GM12878 (cell line): ENCODE measurements around the gene ZNF428. TPM values are rescaled to one million over a fixed set of nuclear protein-coding genes. Genes with fewer than 3 reads are reported as not detected.

Source experiments
- ATAC-seq: fragments of 200-7000 bp; cut with Tn5 transposase; 3 replicates; pipeline ENCODE4 v1.9.1; 2020; ENCODE audit warnings: mild to moderate bottlenecking, moderate library complexity
- Bru-seq: library from RNA; stranded (reverse); fragments of 400-500 nt; gene quantifications from one replicate; lab custom pipeline; 2021; lab: Mats Ljungman, UMichigan
- BruChase-seq, 2 experiments: library from RNA; stranded (reverse); fragments of 400-500 nt; gene quantifications; one replicate each; lab custom pipeline; 2021; lab: Mats Ljungman, UMichigan
- BruUV-seq: library from RNA; stranded (reverse); fragments of 400-500 nt; replicated peaks from 2 replicates; lab custom pipeline; 2021; lab: Mats Ljungman, UMichigan
- CTCF ChIA-PET: fragments of 300-600 bp; sonication (Branson Sonifier 250); formaldehyde crosslinking; extraction: SDS; loops from one replicate; lab custom pipeline; 2021; ENCODE audit warnings: inconsistent platforms; lab: Yijun Ruan, JAX
- POLR2A ChIA-PET: fragments of 350-600 bp; formaldehyde crosslinking; extraction: SDS; loops from one replicate; lab custom pipeline; 2021; ENCODE audit warnings: inconsistent platforms; lab: Charles Lee
- RAD21 ChIA-PET: fragments of 300-600 bp; sonication (Branson Sonifier 250); formaldehyde crosslinking; loops from one replicate; lab custom pipeline; 2023; ENCODE audit warnings: antibody characterized with exemption; ENCODE audit not compliant: unreplicated experiment; lab: Charles Lee
- SMC1A ChIA-PET: fragments of 300-600 bp; sonication (Branson Sonifier 250); formaldehyde crosslinking; loops from one replicate; lab custom pipeline; 2023; ENCODE audit not compliant: unreplicated experiment, uncharacterized antibody; lab: Charles Lee
- DNase-seq: peaks from one replicate; pipeline ENCODE4 v3.0.0-alpha.2; 2011; ENCODE audit warnings: low read depth, low spot score
- FAIRE-seq: peaks from 3 replicates; lab custom pipeline; 2011; peaks lifted over from hg19 to GRCh38; lab: Jason Lieb, UNC
- H2AFZ ChIP-seq: 2 replicates; pipeline ENCODE4 v1.6.0; 2011; ENCODE audit warnings: low read depth, low read length, control low read depth; ENCODE audit not compliant: control insufficient read depth
- H3K27ac ChIP-seq: 2 replicates; pipeline ENCODE4 v1.5.1; 2011; ENCODE audit warnings: control low read depth; ENCODE audit not compliant: control insufficient read depth, insufficient read depth
- H3K27me3 ChIP-seq, 2 experiments: replicated peaks in 1 of 2; 2 replicates each; pipeline versions ENCODE4 v1.6.0 to v1.6.1; 2011; ENCODE audit warnings: low read length in 1 of 2; ENCODE audit not compliant: control insufficient read depth in 2 of 2, insufficient read depth in 2 of 2
- H3K36me3 ChIP-seq, 2 experiments: 2 replicates each; pipeline ENCODE4 v1.5.1; 2011; ENCODE audit warnings: low read length in 1 of 2; ENCODE audit not compliant: control insufficient read depth in 2 of 2, insufficient read depth in 2 of 2
- H3K4me1 ChIP-seq: 2 replicates; pipeline ENCODE4 v1.6.1; 2011; ENCODE audit warnings: mild to moderate bottlenecking, low read length, moderate library complexity, mixed read lengths; ENCODE audit not compliant: control insufficient read depth, insufficient read depth
- H3K4me2 ChIP-seq: 2 replicates; pipeline ENCODE4 v1.6.0; 2011; ENCODE audit warnings: control low read depth; ENCODE audit not compliant: control insufficient read depth, insufficient read depth
- H3K4me3 ChIP-seq: fragments of 200-600 bp; sonication (generic); 2 replicates; pipeline ENCODE4 v1.5.1; 2016
- H3K79me2 ChIP-seq: 2 replicates; pipeline ENCODE4 v1.6.0; 2011; ENCODE audit warnings: low read length; ENCODE audit not compliant: control insufficient read depth, insufficient read depth
- H3K9ac ChIP-seq: 2 replicates; pipeline ENCODE4 v1.8.0; 2011; ENCODE audit warnings: low read length, control low read depth, mixed read lengths; ENCODE audit not compliant: control insufficient read depth, insufficient read depth
- H3K9me3 ChIP-seq: replicated peaks from 3 replicates; pipeline ENCODE4 v1.5.1; 2011; ENCODE audit warnings: mild to moderate bottlenecking, low read length; ENCODE audit not compliant: control insufficient read depth, insufficient read depth
- H4K20me1 ChIP-seq: 2 replicates; pipeline ENCODE4 v1.6.0; 2011; ENCODE audit not compliant: control insufficient read depth, insufficient read depth
- CEBPZ ChIP-seq: fragments of 150-350 bp; IDR thresholded peaks from 2 replicates; pipeline ENCODE4 v1.6.1; 2016; ENCODE audit warnings: low read depth, low read length
- CHD4 ChIP-seq: fragments of 200-600 bp; sonication (generic); IDR thresholded peaks from 2 replicates; pipeline ENCODE4 v1.6.1; 2016; ENCODE audit warnings: mild to moderate bottlenecking
- ESRRA ChIP-seq: IDR thresholded peaks from 2 replicates; pipeline ENCODE4 v1.6.1; 2012; ENCODE audit warnings: mild to moderate bottlenecking, low read length, improper control_type of control experiment
- FOS ChIP-seq: IDR thresholded peaks from 3 replicates; pipeline ENCODE4 v1.6.1; 2011; ENCODE audit warnings: borderline replicate concordance; ENCODE audit not compliant: insufficient read length; ENCODE audit errors: extremely low read depth
- IRF4 ChIP-seq: IDR thresholded peaks from 2 replicates; pipeline ENCODE4 v1.6.1; 2011; ENCODE audit warnings: low read depth, low read length
- ZBTB11 ChIP-seq: fragments of 450-650 bp; formaldehyde crosslinking; IDR thresholded peaks from 2 replicates; pipeline ENCODE4 v1.5.0; 2022; ENCODE audit warnings: mild to moderate bottlenecking, missing genetic modification characterization
- ZNF622 ChIP-seq: fragments of 450-650 bp; IDR thresholded peaks from 2 replicates; pipeline ENCODE4 v1.6.1; 2017; ENCODE audit warnings: mild to moderate bottlenecking, inconsistent platforms
- ZSCAN29 ChIP-seq: fragments of 450-650 bp; IDR thresholded peaks from 2 replicates; pipeline ENCODE4 v1.6.1; 2017; ENCODE audit warnings: mild to moderate bottlenecking, moderate library complexity
- WGBS: methylation state at CpG from one replicate; pipeline ENCODE4 v1.1.6; 2016; ENCODE audit warnings: low lambda C conversion rate; ENCODE audit not compliant: insufficient replicate concordance, insufficient coverage; ENCODE audit errors: missing lambda C conversion rate; 5-methylcytosine and 5-hydroxymethylcytosine counted together
- in situ Hi-C: fragments of 300-500 bp; cut with MboI; formaldehyde crosslinking; loops from 9 replicates; pipeline ENCODE4 v1.14.3; 2018; ENCODE audit warnings: mixed read lengths
- intact Hi-C: fragments of 100-400 bp; cut with micrococcal nuclease; formaldehyde crosslinking; loops from one replicate; pipeline ENCODE4 v1.14.2; 2022; ENCODE audit not compliant: unreplicated experiment
- long read RNA-seq, 2 experiments: library from polyadenylated mRNA; unstranded; transcript quantifications; one replicate each; pipeline ENCODE4 v2.0.0, GENCODE V29; 2019 to 2020
- polyA minus RNA-seq, 3 experiments: library from RNA; depleted of rRNA, polyadenylated mRNA; stranded (reverse); fragments of >200 nt; gene quantifications; 2 replicates each; pipeline ENCODE4 v1.2.3, GENCODE V29; 2011
- polyA plus RNA-seq, 11 experiments: library from polyadenylated mRNA; depleted of rRNA in 4 of 11; unstranded in 6 of 11; stranded (reverse) in 5 of 11; fragments of >200 nt; fragmentation: Nextera tagmentation in 4 of 11; fragmentation: Illumina TruSeq in 1 of 11; extraction: Ambion mirVana in 4 of 11; extraction: Trizol in 1 of 11; gene quantifications; 1 replicate in 1 of 11; 2 replicates in 10 of 11; pipeline versions ENCODE4 v1.2.1 to v1.2.3, GENCODE V29; 2011 to 2016; ENCODE audit warnings: inconsistent platforms in 2 of 11, missing spikeins in 2 of 11, low read depth in 1 of 11
- total RNA-seq, 4 experiments: library from RNA; depleted of rRNA in 3 of 4; stranded (reverse); fragments of >200 nt in 3 of 4; fragmentation: Illumina TruSeq in 1 of 4; extraction: Trizol in 1 of 4; gene quantifications; 2 replicates each; pipeline versions ENCODE4 v1.2.1 to v1.2.3, GENCODE V29; 2013 to 2021

Gene ZNF428
- 4.3 and 5.2 TPM in 2 replicates for total RNA-seq (2013; cell fraction: nucleolus; rRNA removed)
- total RNA-seq (2014; rRNA removed) (49.8 and 56.1 TPM in 2 replicates), total RNA-seq (2014; rRNA removed; fragmentation: Illumina TruSeq; extraction: Trizol) (13.8 and 17.5 TPM in 2 replicates), total RNA-seq (2021) (47.6 and 48.5 TPM in 2 replicates), polyA plus RNA-seq (2011; rRNA removed) (8.8 and 13.9 TPM in 2 replicates), polyA plus RNA-seq (2014; fragmentation: Illumina TruSeq; extraction: Trizol) (3.2 and 10.6 TPM in 2 replicates), polyA plus RNA-seq (2014; fragmentation: Nextera tagmentation; extraction: Ambion mirVana) (under 1 TPM; 0.27 to 0.38 TPM), polyA plus RNA-seq (2014; rRNA removed) (57.8 and 62.8 TPM in 2 replicates), polyA plus RNA-seq (2016; fragmentation: Nextera tagmentation; extraction: Ambion mirVana) (10 to 100 TPM; 23.3 to 24.9 TPM), polyA minus RNA-seq (2011; rRNA and poly(A)+ RNA removed) (1.8 and 4.9 TPM in 2 replicates), Bru-seq, nascent RNA (percentile 58 among the genes with signal in this experiment), BruChase-seq, experiment 1, labeled RNA remaining after a 6-hour chase (percentile 61 among the genes with signal in this experiment), BruChase-seq, experiment 2, labeled RNA remaining after a 2-hour chase (percentile 57 among the genes with signal in this experiment)
- polyA plus RNA-seq (2011; ENCODE audit: low read depth), result 4.1 TPM
- polyA plus RNA-seq (2011; cell fraction: cytosol; rRNA removed), result 17.0 and 29.4 TPM in 2 replicates
- 12.4 and 19.1 TPM in 2 replicates for polyA plus RNA-seq (2011; cell fraction: nucleus; rRNA removed)
- 17.8 and 26.2 TPM in 2 replicates for polyA plus RNA-seq (2012)
- 5.3 and 7.1 TPM in 2 replicates for polyA minus RNA-seq (2011; cell fraction: cytosol; rRNA and poly(A)+ RNA removed)
- 3.7 and 6.2 TPM in 2 replicates for polyA minus RNA-seq (2011; cell fraction: nucleus; rRNA and poly(A)+ RNA removed)
- long read RNA-seq, experiment 1, transcript ZNF428-201 (3 exons, 1,412 nt), result major isoform, 18 of 20 reads
- long read RNA-seq, experiment 1, partial matches to known transcripts, result 1 of 20 reads
- long read RNA-seq, experiment 1, other reads (novel, unspliced or antisense), result 1 of 20 reads
- long read RNA-seq, experiment 2, partial matches to known transcripts, result 0 of 2 reads
- long read RNA-seq, experiment 2, other reads (novel, unspliced or antisense), result 2 of 2 reads

GRCh38 chr19:43619262-43620060, at the start of gene ZNF428:
Gene ZNF428, minus strand, starts transcription at chr19:43619629. Its CDS starts 5,325 bp downstream, at chr19:43614304.
- Histone ChIP-seq H4K20me1 (no peaks in the 10 kb centered on the region), H3K27ac (peak within 1 kb of the TSS; percentile 77), H3K9ac (peak within 1 kb of the TSS; percentile 85), H3K27me3 (no peaks in the 10 kb centered on the region), H3K4me3 (peak within 1 kb of the TSS; percentile 82), H3K4me2 (peak within 1 kb of the TSS; percentile 99), H3K4me1 (peaks cover 6% of the 10 kb centered on the region; the same call in 1 of the 2 replicates), H2AFZ (peak within 1 kb of the TSS; percentile 77), H3K36me3 (no peaks in the 10 kb centered on the region), H3K79me2 (peaks cover 18% of the 10 kb centered on the region), H3K9me3 (no peaks in the 10 kb centered on the region)
- ATAC-seq (peak; percentile 95), FAIRE-seq (peak; percentile 92), DNase-seq (peak; percentile 67)
- CTCF ChIA-PET, result interaction anchor here (0.9 to 1.2 kb wide), 2 partner anchors 25 to 64 kb away, joined by 3 to 4 read pairs; no protein-coding TSS in a partner anchor
- SMC1A ChIA-PET, result no interaction called here
- in situ Hi-C loops (no loop called here), intact Hi-C loops (loop anchor here (1.0 kb wide), 1 partner anchor 44 kb away; the partner anchor contains the start of genes PINLYP and XRCC1)
- BruUV-seq, result no TSS peak
- POLR2A ChIA-PET, result no interaction called here
- under 1% methylated on average over 81 of the region's 81 CpGs for WGBS
- RAD21 ChIA-PET, result no interaction called here
- TF ChIP-seq ESRRA, result no peak
- no peak for TF ChIP-seq ZBTB11
- TF ChIP-seq CHD4, result no peak
- TF ChIP-seq ZNF622, result no peak
- TF ChIP-seq IRF4, result no peak
- 0 out of 2 replicates have a peak, but pooled peaks have one; percentile 18 for TF ChIP-seq ZSCAN29
- no peak for TF ChIP-seq FOS
- no peak for TF ChIP-seq CEBPZ
